ENCODE measurements around the gene CCSER2. TPM values are rescaled to one million over a fixed set of nuclear protein-coding genes. Genes with fewer than 3 reads are reported as not detected.

CCSER2 gene
- total RNA-seq, 4 donors from 2014 or later: 33.7 to 63.9 (median 47.5) TPM

- Histone ChIP-seq H3K27ac (no peak overlapping the region), H3K4me1 (peaks cover 0 to 6% (median 0%) of the 10 kb centered on the region in 4 donors), H3K36me3 (no peaks in the 10 kb centered on the region), H3K9me3 (no peaks in the 10 kb centered on the region), H3K27me3 (no peaks in the 10 kb centered on the region), H3K4me3 (no peak overlapping the region)
- no peak for DNase-seq
- TF ChIP-seq CTCF (IDR thresholded peaks at IDR 0.05) (no peak), POLR2A (IDR thresholded peaks at IDR 0.05) (no peak)
Measured at GRCh38 chr10:84543948-84544347, 215.6 kb downstream of the CCSER2 start.

DNA sequence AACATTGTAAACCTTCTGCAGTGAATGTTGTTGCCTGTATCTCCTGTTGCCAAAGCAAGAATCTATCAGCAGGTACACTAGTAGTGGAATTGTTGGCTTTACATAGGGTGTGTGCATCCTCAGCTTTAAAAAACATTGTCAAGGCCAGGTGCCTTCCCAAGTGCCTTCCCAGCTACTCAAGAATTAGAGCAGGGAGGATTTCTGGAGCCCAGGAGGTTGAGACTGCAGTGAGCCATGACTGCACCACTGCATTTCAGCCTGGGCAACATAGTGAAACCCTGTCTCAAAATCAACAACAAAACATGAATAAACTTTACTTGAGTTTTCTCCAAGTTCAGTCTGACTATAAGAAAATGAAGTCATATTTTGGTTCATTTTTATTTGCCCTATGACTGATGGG is 217.3 kb downstream of the CCSER2 start:
- Histone ChIP-seq H3K9me3 (no peaks in the 10 kb centered on the region), H3K36me3 (no peaks in the 10 kb centered on the region), H3K27ac (no peak overlapping the region), H3K27me3 (no peaks in the 10 kb centered on the region), H3K4me3 (no peak overlapping the region), H3K4me1 (peaks cover 0 to 1% (median 0%) of the 10 kb centered on the region in 4 donors)
- TF ChIP-seq POLR2A (IDR thresholded peaks at IDR 0.05) (no peak), CTCF (IDR thresholded peaks at IDR 0.05) (no peak)
- no peak for DNase-seq

DNA sequence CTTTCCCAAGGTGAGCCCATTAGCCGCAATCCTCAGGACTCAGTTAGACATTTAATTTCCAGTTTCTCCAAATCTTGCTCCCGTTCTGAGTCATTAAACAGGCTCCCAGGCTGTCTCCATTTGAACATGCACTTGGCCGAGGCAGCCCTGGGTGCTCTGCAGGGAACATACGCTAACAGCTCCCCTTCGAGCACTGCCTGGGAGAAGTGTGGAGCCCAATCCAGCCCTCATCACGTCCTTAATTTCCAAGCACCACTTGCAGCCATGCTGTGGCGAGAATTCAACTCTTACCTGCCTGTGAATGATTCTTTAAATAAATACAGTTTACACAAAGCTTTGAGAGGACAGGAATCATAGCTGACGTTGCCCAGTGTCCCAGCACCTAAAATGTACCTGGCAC is 218.2 kb downstream of the CCSER2 start:
- H3K27me3 ChIP-seq: no peaks in the 10 kb centered on the region
- no peaks in the 10 kb centered on the region for H3K36me3 ChIP-seq
- H3K4me1 ChIP-seq: no peaks in the 10 kb centered on the region
- no peak for DNase-seq
- H3K9me3 ChIP-seq: no peaks in the 10 kb centered on the region
- H3K4me3 ChIP-seq: no peak overlapping the region
- TF ChIP-seq CTCF (IDR thresholded peaks at IDR 0.05) (no peak), POLR2A (IDR thresholded peaks at IDR 0.05) (no peak)
- H3K27ac ChIP-seq: no peak overlapping the region

GRCh38 chr10:84547616-84548015 is 219.2 kb downstream of the CCSER2 start:
- Histone ChIP-seq H3K27ac (no peak overlapping the region), H3K36me3 (no peaks in the 10 kb centered on the region), H3K9me3 (no peaks in the 10 kb centered on the region), H3K4me1 (no peaks in the 10 kb centered on the region), H3K27me3 (no peaks in the 10 kb centered on the region), H3K4me3 (no peak overlapping the region)
- no peak for TF ChIP-seq CTCF (IDR thresholded peaks at IDR 0.05)
- no peak for TF ChIP-seq POLR2A (IDR thresholded peaks at IDR 0.05)
- no peak for DNase-seq

DNA sequence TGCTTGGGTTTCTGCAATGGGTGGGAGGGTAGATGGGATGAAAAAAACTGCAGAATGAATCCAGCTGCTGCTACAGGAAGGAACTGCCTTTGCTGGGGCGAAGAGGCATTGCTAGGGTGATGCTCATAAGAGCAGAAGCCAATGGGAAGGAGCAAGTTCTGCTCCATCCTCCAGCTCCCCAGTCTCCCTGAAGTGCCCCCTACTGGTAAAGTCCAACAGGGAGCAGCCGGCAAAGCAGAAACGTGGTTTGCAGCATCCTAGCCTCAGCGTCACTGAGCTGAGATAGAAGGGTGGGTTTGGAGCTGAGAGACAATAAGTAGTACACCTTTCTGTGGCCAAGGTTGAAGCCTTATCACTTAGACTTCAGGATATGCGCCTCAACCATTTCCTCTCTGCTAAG is 220.5 kb downstream of the CCSER2 start:
- no peaks in the 10 kb centered on the region for H3K9me3 ChIP-seq
- no peak for DNase-seq
- H3K36me3 ChIP-seq: no peaks in the 10 kb centered on the region
- TF ChIP-seq CTCF (IDR thresholded peaks at IDR 0.05): no peak
- TF ChIP-seq POLR2A (IDR thresholded peaks at IDR 0.05): no peak
- no peak overlapping the region for H3K27ac ChIP-seq
- no peaks in the 10 kb centered on the region for H3K27me3 ChIP-seq
- H3K4me3 ChIP-seq: no peak overlapping the region
- H3K4me1 ChIP-seq: no peaks in the 10 kb centered on the region
